ENCODE data around the gene DNMT3L.

DNA sequence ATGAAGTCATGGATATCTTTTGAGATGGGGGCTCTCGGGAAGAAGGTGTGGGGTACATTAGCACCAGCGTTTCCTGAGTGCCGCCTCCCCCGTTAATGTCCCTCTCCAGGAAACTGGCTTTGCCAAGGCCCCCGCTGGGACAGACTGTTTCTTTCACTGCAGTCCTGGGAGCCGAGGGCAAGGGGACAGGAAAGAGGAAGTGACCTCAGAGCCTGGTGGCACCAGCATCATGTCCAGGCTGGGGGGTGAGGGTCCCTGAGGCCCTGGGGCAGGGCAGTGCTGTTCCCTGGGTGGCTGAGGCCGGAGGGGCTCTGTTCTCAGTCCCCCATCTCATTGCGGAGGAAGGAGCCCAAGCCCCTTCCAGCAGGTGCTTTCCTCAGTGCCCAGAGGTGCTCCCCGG, 44.0 kb upstream of the DNMT3L start:
- TF ChIP-seq EZH2 (IDR thresholded peaks at IDR 0.05; ENCODE audit: borderline replicate concordance) (no peak), EZH2phosphoT487 (IDR thresholded peaks at IDR 0.05; ENCODE audit: low read depth, severe bottlenecking, unreplicated experiment) (no peak)
